Stimulated activated CD8-positive, alpha-beta memory T cell treated with anti-CD3 and anti-CD28 coated beads, Interleukin-15, amount 100 ng/mL, for 4 hours (primary cell): ENCODE results near the gene USP24.

Experiments used
- DNase-seq, 2 donors: peaks; one replicate each; pipeline ENCODE4 v3.0.0-alpha.2; 2020; ENCODE audit warnings: low read depth in 2 of 2

Gene USP24

DNA sequence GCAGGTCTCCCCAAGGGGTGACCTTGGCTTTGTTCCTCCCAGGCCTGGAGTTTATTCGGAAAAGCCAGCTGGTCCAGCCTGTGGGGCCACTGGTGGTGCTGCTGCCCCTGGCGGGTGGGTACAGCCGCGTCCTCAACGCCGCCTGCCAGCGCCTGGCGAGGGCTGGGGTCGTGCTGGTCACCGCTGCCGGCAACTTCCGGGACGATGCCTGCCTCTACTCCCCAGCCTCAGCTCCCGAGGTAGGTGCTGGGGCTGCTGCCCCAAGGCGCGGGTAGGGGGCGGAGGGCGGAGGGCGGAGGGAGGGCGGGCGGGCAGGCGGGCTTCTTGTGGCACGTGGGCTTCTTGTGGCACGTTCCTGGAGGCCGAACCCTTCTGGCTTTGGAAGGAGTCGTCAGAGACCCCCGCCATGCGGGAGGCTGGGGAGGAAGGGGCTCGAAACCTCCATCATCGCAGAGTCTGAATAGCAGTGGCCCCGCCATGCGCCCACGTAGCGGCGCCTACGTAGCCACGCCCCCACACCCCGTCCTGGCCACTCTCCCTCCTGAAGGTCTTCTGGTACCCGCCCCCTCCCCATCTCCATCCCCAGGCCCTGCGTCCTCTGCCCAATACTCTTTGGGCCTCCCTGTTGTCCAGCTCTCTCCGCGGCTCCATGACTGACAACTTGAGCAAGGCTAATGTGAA, 159.1 kb downstream of the USP24 start:
- no peak for DNase-seq

DNA sequence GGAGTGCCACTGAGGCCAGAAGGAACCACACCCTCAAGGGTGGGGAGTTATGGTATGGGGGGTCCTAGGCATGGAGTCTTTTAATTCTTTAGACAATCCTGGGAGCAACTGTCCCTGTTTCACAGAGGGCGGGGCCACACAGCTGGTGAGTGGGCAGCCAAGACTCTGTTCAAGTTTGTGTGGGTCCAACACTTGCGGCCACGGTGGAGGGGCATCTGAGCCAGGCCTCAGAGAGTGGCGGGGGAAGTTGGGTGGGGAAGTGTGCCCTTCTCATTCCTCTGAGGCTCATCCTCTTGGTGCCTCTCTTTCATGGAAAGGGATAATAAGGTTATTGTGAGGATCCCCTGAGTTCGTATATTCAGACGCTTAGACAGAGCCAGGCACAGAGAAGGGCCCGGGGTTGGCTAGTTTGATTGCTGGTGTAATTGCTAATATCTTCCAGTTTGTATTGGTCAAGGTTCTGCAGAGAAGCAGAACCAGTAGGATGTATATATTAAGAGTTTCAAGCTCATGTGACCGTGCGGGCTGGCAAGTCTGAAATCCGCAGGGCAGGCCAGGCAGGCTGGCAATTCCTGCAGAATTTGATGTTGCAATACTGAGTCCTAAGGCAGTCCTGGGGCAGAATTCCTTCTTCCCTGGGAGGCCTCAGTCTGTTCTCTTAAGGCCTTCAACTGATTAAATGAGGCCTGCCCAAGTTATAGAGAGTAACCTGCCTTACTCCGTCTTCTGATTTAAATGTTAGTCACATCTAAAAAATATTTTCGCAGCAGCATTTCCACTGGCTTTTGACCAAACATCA, 159.9 kb downstream of the USP24 start:
- no peak for DNase-seq

DNA sequence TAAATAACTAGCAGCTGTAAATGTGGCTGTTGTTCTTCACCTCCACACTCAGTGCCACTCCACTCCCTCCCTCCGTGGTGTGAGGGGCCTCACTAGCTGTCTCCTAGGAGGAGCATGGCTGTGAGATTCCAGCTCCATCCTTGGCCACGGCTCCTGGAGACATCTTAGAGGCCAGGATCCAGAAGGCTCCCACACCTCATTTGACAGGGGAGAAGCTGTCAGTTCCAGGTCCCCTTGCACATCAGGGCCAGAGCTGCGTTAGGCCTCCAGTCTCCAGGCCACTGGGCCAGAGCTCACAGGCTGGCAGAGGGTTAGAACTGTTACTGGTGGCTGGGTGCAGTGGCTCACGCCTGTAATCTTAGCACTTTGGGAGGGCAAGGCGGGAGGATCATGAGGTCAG, 160.8 kb downstream of the USP24 start:
- no peak for DNase-seq

DNA sequence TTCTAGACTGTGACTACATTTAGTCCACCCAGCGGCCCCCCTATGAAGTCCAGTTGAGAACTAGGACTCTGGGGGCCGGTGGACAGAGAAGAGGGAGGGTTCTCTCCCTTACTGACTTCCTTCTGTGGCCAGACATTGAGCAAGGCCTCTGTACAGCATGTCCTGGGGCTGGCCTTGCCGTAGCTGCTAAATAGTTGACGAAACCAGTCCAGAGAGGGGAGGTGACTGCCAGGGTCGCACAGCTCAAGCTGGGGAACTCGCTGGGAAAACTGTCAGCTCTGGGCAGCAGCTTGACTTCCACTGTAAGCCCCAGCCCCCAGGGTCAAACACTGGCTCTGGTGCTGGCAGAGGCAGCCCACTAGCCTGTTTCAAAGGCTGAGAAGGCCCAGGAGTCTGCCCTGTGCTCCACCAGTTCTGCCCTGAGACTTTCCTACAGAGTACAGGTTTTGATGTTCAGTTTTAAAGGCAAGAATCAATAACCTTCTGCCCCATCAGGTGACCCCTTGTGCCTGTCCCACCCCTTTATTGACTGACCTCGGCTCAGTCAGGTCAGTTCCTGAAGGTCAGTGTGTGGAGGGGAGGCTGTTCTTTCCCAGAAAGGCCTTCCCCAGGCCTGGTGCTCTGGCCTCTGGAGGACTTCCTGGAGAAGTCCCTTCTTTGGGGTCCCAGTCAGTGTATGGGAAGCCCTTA, 161.8 kb downstream of the USP24 start:
- DNase-seq, result no peak

DNA sequence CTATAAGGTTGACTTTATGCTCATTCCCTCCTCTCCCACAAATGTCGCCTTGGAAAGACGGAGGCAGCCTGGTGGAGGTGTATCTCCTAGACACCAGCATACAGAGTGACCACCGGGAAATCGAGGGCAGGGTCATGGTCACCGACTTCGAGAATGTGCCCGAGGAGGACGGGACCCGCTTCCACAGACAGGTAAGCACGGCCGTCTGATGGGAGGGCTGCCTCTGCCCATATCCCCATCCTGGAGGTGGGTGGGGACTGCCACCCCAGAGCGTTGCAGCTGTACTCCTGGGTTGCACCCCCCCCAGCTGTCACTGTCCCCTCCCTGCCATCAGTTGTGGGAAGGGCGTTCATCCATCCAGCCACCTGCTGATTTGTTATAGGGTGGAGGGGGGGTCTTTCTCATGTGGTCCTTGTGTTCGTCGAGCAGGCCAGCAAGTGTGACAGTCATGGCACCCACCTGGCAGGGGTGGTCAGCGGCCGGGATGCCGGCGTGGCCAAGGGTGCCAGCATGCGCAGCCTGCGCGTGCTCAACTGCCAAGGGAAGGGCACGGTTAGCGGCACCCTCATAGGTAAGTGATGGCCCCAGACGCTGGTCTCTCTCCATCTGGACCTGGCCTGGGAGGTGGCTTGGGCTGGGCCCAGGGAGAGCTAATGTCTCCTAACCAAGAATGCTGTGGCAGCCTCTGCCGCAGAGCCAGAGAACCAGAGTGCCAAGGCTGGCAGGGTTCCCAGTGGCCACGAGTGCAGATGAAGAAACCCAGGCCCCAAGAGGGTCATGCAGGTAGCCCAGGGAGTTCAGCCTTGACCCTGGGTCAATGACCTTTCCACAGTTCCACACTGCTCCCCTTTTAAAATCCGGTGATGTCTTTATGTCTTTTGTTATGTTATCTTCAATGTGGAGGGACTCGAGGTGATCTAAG, 162.7 kb downstream of the USP24 start:
- no peak for DNase-seq

DNA sequence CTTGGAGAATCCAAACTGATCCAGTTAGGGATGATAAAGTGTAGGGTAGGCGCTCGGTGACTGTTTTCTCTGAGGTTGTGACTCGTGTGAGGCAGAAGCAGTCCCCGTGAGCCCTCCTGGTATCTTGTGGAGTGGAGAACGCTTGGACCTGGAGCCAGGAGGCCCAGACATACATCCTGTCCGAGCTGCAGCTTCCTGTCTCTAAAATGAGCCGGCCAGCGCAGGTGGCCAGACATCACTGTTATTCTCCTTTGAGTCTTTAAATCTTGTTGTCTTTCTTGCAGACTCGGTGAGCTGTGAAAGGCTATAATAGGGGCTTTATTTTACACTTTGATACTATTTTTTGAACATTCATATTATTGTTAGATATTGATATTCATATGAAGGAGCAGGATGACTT, 163.5 kb downstream of the USP24 start:
- DNase-seq, result no peak

DNA sequence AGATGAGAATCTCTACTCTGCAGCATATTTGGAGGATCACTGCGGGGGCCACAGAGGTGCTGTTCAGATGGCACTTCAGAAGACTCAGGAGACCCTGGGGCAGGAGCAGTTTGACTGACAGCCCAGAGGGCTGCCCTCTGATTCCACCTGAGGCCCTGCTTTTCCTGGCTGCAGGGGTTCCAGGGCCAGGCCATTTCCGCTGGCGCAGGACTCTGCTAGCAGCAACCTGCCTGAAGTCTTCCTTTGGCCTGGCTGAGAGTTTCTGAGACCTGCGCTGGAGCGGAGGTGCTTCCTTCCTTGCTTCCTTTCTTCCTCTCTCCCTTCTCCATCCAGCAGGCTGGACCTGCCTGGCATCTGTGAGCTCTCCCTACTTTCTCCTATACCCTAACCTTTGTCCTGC, 164.0 kb downstream of the USP24 start:
- DNase-seq, result no peak

DNA sequence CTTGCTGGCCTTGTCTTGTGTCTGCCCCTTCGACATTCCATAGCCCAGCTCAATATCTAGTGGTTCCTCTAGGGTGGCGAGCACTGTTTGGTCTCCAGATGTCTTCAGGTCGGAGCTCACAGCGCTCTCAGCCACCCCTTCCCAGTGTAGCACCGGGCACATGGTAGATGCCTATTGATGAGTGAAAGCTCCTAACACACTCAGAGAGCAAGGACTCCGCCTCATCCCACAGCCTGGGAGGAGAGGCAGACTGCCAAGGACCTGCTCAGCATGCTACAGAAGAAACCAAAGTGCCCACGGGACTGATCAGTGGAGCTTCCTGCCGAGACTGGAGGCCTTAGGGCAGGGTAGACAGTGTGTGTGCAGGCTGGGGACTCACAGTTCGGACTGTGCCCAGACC, 164.9 kb downstream of the USP24 start:
- no peak for DNase-seq

DNA sequence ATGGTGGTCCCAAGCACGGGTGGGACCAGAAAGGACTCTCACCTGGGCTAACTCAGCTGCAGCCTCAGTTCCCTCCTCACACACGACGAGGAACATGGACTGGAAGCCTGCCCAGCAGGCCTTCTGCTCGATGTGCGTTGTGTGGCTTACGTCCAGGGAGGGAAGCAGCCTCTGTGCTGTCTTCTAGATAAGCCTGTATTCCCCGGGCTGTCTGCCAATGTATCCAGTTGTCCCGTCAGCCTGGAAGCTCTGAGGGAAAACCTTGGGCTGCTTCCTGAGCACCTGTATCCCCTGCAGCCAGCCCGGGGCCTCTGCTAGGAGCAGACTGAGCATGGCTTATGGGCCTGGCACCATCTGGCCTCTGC, 165.3 kb downstream of the USP24 start:
- DNase-seq, result no peak

DNA sequence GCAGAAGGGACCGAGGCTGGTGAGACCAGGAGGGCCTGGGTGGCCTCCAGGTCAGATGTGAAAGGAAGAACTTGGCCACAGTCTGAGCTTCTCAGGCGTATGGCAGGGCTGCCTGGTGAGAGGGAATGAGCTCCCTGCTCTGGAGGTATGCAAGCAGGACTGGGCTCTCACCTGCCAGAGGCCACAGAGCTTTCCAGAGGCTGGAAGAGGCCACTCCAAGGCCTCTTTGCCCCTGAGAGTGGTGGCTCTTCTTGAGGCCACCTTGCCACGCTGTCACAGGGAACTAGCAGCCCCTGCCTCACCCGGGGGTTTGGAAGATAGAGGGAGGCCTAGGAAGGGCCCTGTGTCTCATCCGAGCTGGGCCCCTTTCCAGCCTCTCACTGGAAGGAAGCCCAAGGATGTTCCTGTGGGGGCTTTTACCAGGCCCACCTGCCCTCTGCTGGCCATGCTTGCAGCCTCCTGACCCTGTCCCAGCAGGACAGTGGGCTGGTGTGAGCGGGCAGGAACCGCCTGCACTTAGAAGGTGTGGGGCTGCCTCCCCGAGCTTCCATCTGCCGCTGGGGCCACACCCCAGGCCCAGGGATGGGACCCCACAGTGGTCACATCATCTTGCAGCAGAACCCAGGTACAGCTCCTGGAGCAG, 165.8 kb downstream of the USP24 start:
- DNase-seq, result no peak

DNA sequence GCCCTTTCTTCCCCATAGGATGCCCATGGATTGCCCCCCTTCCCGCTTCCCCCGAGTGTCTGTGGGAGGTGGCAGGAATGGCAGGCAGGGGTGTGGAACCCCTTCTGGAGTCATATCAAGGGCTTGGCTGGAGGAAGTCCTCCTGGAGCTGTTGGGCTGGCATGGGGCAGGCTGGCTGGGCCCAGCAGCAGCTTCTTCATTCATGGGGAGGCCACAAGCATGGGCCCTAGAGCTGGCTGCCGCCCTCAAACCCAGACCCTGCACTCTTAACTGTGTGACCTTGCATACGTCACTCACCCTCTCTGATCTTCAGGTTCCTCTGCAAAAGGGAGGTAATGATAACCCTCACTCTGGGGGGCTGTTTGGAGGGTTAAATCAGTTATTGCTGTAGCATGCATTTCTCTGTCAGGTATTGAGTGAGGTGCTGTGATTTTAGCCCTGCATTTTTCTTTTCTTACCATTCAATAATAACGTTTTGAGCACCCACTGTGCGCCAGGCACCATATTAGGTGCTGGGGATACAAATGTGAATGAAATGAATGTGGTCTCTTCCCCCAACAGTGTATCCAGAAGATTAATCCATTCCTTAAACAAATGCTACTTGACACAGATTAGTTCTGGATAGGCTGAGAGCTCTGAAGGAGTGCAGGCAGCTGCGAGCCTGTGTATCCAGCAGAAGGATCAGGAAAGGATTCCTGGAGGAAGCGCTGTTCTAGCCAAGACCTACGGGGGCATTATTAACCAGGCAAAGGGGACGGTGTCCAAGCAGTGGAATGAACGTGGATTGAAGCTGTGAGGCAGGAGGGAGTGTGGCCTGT, 166.5 kb downstream of the USP24 start:
- DNase-seq, result no peak

DNA sequence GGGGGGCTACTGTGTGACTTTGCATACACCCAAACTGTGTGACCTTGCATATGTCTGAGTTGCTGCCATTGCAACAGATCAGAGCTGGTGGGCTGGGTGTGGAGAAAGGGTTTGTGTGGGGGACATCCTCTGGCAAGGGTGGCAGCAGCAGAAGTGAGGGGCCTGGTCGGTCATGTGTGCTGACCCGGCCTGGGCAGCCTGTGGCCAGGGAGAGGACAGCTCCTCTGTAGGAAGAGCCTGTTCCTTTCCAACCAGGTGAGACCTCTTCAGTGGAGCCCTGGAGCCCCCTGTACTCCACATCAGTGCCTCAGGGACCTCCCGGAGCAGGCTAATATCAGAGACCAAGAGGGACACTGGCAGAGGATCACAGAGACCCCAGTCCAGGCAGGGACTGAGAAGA, 167.6 kb downstream of the USP24 start:
- DNase-seq, result no peak

DNA sequence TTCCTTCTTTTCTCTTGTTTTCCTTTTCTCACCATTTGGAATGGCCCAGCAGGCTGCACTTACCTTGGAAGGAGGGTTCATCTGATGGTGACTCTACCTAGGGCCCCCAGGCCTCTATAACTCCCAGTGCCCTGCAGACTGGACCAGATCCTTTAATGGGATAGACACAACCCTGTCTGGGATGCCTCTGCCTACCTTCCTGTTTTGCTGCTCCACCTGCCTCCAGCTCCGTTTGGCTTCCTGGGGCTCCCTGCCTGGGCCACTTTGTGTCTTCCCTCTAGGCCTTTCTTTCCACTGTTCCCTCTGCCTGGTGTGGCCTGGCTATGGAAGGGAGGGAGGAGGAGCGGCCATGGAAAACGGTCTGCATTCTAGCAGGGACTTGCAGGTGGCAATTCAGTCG, 168.3 kb downstream of the USP24 start:
- DNase-seq, result no peak

DNA sequence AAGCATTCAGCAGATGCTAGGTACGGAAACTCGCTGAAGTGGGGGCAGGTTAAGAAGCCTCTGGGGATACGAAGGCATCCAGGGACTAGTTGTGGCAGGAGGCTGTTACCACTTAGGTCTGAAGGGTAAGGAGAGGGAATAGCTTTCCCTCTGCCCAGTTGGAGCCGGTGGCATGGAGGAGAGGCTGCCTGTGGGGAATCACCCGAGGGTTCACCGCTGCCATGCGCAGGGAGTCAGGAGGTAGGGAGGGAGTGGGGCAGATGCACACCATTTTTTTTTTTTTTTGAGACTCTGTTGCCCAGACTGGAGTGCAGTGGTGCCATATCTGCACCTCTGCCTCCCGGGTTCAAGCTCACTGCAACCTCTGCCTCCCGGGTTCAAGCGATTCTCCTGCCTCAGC, 169.7 kb downstream of the USP24 start:
- DNase-seq, result no peak

DNA sequence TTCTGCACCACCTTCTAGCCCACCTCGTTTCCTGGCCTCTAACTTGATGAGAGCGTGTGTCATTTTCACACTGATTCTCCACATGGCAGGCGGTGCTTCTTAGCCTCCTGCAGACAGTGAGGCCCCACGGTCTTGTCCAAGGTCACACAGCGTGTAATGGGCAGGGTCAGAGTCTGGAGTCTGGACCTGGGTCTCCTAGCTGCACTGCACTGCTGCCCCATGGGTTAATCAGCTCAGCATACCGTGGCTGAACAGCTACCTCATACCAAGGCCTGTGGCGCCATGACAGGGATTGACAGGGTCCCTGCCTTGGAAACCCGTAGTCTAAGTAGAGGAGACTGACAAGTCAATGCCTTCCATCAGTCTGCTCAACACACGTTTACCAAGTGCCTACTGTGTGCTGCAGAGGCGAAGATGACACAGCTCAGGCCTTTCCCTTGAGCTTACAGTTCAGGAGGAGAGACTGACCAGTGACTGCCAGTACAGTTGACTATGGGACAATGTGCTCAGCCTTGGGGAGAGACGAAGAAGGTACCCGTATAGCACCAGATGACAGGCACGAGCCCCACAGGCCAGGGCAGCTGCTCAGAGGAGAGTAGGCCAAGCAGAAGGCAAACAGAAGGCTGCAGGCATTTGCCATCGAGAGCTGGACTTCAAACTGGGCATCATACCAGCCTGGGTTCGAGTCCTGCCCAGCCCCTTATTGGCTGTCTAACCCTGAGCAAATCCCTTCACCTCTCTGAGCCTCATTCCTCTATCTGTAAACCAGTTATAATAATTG, 170.4 kb downstream of the USP24 start:
- no peak for DNase-seq

DNA sequence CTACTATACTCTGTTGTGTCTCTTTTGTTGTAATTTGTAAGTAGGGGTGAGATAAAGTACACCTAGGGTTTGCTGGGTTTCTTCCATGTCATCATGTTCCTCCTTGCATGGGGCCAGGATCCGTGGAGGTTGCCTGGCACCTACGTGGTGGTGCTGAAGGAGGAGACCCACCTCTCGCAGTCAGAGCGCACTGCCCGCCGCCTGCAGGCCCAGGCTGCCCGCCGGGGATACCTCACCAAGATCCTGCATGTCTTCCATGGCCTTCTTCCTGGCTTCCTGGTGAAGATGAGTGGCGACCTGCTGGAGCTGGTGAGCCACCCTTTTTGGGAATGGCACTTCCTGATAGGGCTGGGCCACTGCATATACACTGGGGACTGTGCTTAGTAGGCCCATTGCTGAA, 171.4 kb downstream of the USP24 start:
- DNase-seq, result no peak

DNA sequence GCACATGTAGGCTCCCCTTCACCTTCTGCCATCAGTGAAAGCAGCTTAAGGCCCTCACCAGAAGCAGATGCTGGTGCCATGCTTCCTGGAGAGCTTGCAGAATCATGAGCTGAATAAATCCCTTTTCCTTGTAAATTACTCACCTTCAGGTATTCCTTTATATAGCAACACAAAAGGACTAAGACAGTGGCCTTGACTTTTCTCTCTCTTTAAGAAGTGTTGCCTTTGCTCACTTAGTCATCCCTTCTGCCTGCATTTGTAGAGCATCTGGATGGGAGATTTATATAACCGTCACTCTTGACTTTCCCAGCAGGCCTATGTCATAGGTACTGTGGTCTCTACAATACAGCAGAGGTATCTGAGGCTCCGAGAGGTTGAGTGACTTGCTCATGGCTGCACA, 172.2 kb downstream of the USP24 start:
- no peak for DNase-seq

DNA sequence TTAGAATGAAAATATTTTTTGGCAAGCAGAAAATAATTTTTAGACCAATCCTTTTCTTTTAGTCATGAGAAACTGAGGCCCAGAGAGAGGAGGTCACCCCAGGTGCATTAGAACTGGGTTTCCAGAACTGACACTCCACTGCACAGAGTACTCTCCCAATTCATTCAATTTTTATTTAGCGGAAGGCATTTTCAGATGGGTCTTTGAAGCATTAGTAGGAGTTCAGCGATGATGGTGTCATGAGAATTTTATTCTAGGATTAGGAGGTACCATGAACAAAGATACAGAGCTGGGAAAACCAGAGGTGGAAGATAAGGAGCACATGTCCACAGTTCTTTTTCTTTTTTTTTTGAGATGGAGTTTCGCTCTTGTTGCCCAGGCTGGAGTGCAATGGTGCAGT, 173.6 kb downstream of the USP24 start:
- no peak for DNase-seq

DNA sequence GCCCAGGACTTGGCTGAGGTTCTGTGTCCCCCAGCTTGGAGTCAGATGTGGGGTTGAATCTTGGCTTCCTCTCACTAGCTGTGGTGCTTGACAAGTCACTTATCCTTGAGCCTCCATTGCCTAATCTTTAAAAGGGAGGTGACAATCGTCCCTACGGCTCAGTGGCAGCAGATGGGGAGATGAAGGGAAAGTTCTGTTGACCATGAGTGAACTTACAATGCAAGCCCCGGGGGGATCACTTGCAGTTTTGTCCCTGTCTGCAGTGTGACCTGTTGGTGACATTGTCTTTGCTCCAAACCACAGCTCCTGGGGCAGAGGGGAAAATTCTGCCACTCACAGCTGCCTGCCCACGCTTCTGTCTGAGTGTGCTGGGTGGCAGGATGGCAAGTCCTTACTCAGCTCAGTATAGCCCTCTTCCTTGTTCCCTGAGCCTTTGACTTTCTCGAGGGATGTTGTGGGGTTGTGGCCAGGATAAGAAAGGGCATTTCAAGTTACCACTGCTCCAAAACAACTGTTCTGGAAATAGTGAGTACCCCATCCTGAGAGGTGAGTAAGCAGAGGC, 174.2 kb downstream of the USP24 start:
- DNase-seq, result no peak
